Lower lobe of right lung (tissue), 2 donors: Measurements from ENCODE around the gene C2CD4B. TPM values are rescaled to one million over a fixed set of nuclear protein-coding genes. Genes with fewer than 3 reads are reported as not detected.
A peak's percentile ranks its signal among the peaks of the same experiment; 100 is the strongest.

Experiments
- ATAC-seq, 2 donors: fragments of 200-7000 bp; cut with Tn5 transposase; one replicate each; pipeline ENCODE4 v1.9.1; 2020 to 2022; ENCODE audit warnings: mild to moderate bottlenecking in 2 of 2, moderate library complexity in 2 of 2
- DNase-seq: peaks from one replicate; pipeline ENCODE4 v3.0.0-alpha.2; 2020
- H3K27ac ChIP-seq: fragments of 200-600 bp; one replicate; pipeline ENCODE4 v1.8.0; 2022
- H3K27me3 ChIP-seq: fragments of 200-600 bp; one replicate; pipeline ENCODE4 v1.8.0; 2022; ENCODE audit warnings: low read depth
- H3K36me3 ChIP-seq: fragments of 200-600 bp; one replicate; pipeline ENCODE4 v1.8.0; 2022; ENCODE audit warnings: mild to moderate bottlenecking
- H3K4me1 ChIP-seq: fragments of 200-600 bp; one replicate; pipeline ENCODE4 v1.8.0; 2022
- H3K4me3 ChIP-seq: fragments of 200-600 bp; one replicate; pipeline ENCODE4 v1.8.0; 2022; ENCODE audit warnings: mild to moderate bottlenecking
- H3K9me3 ChIP-seq: fragments of 200-600 bp; one replicate; pipeline ENCODE4 v1.8.0; 2022
- CTCF ChIP-seq: fragments of 200-600 bp; IDR thresholded peaks from one replicate; pipeline ENCODE4 v1.8.0; 2022; ENCODE audit warnings: antibody characterized with exemption, mild to moderate bottlenecking
- intact Hi-C: fragments of 100-400 bp; cut with DNase I; formaldehyde crosslinking; loops from one replicate; pipeline ENCODE4 v1.11.0; 2022
- total RNA-seq: library from RNA; stranded (reverse); fragmentation: NEBNext Ultra II Directional; extraction: Animal tissue kit (Norgen Biotek cat#: 25700); gene quantifications from one replicate; pipeline ENCODE4 v1.2.1, GENCODE V29; 2021
- donor health status: DM: no; HTN: yes; CAD: no; lungs with severe emphysema.

The C2CD4B gene
- total RNA-seq, 1 donor from 2014 or later = 2.6 TPM

GRCh38 chr15:62119874-62120273 is 45.2 kb downstream of the C2CD4B start:
- DNase-seq (no peak), ATAC-seq (no peak)
- Histone ChIP-seq H3K27me3 (no peaks in the 10 kb centered on the region), H3K9me3 (no peaks in the 10 kb centered on the region), H3K27ac (peak overlapping the region; percentile 74), H3K36me3 (no peaks in the 10 kb centered on the region), H3K4me3 (no peak overlapping the region), H3K4me1 (peaks cover 26% of the 10 kb centered on the region)
- TF ChIP-seq CTCF = no peak
- intact Hi-C loops = no loop called here

- DNase-seq = no peak
- H3K27me3 ChIP-seq = no peaks in the 10 kb centered on the region
- H3K27ac ChIP-seq = peak overlapping the region; percentile 74
- intact Hi-C loops = no loop called here
- H3K36me3 ChIP-seq = no peaks in the 10 kb centered on the region
- H3K4me3 ChIP-seq = peak overlapping the region; percentile 33
- peaks cover 21% of the 10 kb centered on the region for H3K4me1 ChIP-seq
- ATAC-seq = peak; percentile 80 to 81
- no peak for TF ChIP-seq CTCF
- H3K9me3 ChIP-seq = no peaks in the 10 kb centered on the region
These were observed 45.7 kb downstream of the C2CD4B start for GRCh38 chr15:62119227-62119864.

GRCh38 chr15:62118520-62119226 is 46.4 kb downstream of the C2CD4B start:
- ATAC-seq (peak in 1 of 2 donors; percentile 15), DNase-seq (no peak)
- no peaks in the 10 kb centered on the region for H3K9me3 ChIP-seq
- no peaks in the 10 kb centered on the region for H3K36me3 ChIP-seq
- peak overlapping the region; percentile 33 for H3K4me3 ChIP-seq
- TF ChIP-seq CTCF = no peak
- H3K4me1 ChIP-seq = peaks cover 16% of the 10 kb centered on the region
- intact Hi-C loops = no loop called here
- no peaks in the 10 kb centered on the region for H3K27me3 ChIP-seq
- peak overlapping the region; percentile 74 for H3K27ac ChIP-seq

GRCh38 chr15:62115847-62116246 is 49.2 kb downstream of the C2CD4B start:
- H3K4me3 ChIP-seq = no peak overlapping the region
- no peak for ATAC-seq
- TF ChIP-seq CTCF = no peak
- peaks cover 11% of the 10 kb centered on the region for H3K4me1 ChIP-seq
- no peaks in the 10 kb centered on the region for H3K9me3 ChIP-seq
- H3K27me3 ChIP-seq = no peaks in the 10 kb centered on the region
- no peaks in the 10 kb centered on the region for H3K36me3 ChIP-seq
- intact Hi-C loops = no loop called here
- H3K27ac ChIP-seq = no peak overlapping the region
- no peak for DNase-seq

Other genes with a start within 250 kb of the C2CD4B start
- 100 TPM for gene VPS13C, start 104.8 kb downstream of the C2CD4B start, total RNA-seq
- 0.18 TPM for gene C2CD4A, start 98.3 kb downstream of the C2CD4B start, total RNA-seq
- 7.2 TPM for gene TLN2, start 225.3 kb upstream of the C2CD4B start, total RNA-seq